Activated T-helper 9 cell treated with anti-CD3 and anti-CD28 coated beads, Interleukin-2, amount 50 U/mL, for 16 hours (primary cell): ENCODE measurements around the gene PTX4.

ENCODE experiments used
- DNase-seq: peaks from one replicate; pipeline ENCODE4 v3.0.0-alpha.2; 2020; ENCODE audit warnings: low read depth

PTX4 gene

GRCh38 chr16:1459967-1460366, 28.8 kb downstream of the PTX4 start:
- DNase-seq = no peak

GRCh38 chr16:1458977-1459341, 29.8 kb downstream of the PTX4 start:
- no peak for DNase-seq

- no peak for DNase-seq
Measured at GRCh38 chr16:1458336-1458976, 30.3 kb downstream of the PTX4 start.

- no peak for DNase-seq
Measured at GRCh38 chr16:1457489-1458245, 31.1 kb downstream of the PTX4 start.

- no peak for DNase-seq
Measured at GRCh38 chr16:1456951-1457350, 31.8 kb downstream of the PTX4 start.

GRCh38 chr16:1455190-1456171, 33.3 kb downstream of the PTX4 start:
- DNase-seq = no peak

- DNase-seq = no peak
Measured at GRCh38 chr16:1454561-1454960, 34.2 kb downstream of the PTX4 start.

GRCh38 chr16:1453316-1453715, 35.4 kb downstream of the PTX4 start:
- no peak for DNase-seq

- DNase-seq = no peak
Measured at GRCh38 chr16:1452530-1452929, 36.2 kb downstream of the PTX4 start.

- no peak for DNase-seq
Measured at GRCh38 chr16:1451702-1452392, 36.9 kb downstream of the PTX4 start.

- no peak for DNase-seq
Measured at GRCh38 chr16:1450841-1451240, 37.9 kb downstream of the PTX4 start.

GRCh38 chr16:1450218-1450617, 38.5 kb downstream of the PTX4 start:
- no peak for DNase-seq

- DNase-seq = no peak
Measured at GRCh38 chr16:1449201-1449788, 39.4 kb downstream of the PTX4 start.

- no peak for DNase-seq
Measured at GRCh38 chr16:1448536-1449116, 40.1 kb downstream of the PTX4 start.

- DNase-seq = no peak
Measured at GRCh38 chr16:1447965-1448364, 40.8 kb downstream of the PTX4 start.

GRCh38 chr16:1446296-1447080, 42.3 kb downstream of the PTX4 start:
- DNase-seq = no peak

GRCh38 chr16:1445518-1446203, 43.1 kb downstream of the PTX4 start:
- no peak for DNase-seq

- no peak for DNase-seq
Measured at GRCh38 chr16:1444730-1445517, 43.8 kb downstream of the PTX4 start.
